ENCODE results near the gene MAP3K7. TPM values are rescaled to one million over a fixed set of nuclear protein-coding genes. Genes with fewer than 3 reads are reported as not detected.

Gene MAP3K7
- total RNA-seq, 1 donor from 2014 or later, result 56.8 TPM

GRCh38 chr6:90483116-90483839, 103.6 kb downstream of the MAP3K7 start:
- DNase-seq, result peak; percentile 29

GRCh38 chr6:90480666-90481065, 106.2 kb downstream of the MAP3K7 start:
- DNase-seq, result no peak

- no peak for DNase-seq
Measured at GRCh38 chr6:90479603-90479926, 107.3 kb downstream of the MAP3K7 start.

- DNase-seq, result peak; percentile 85
Measured at GRCh38 chr6:90478789-90479602, 107.9 kb downstream of the MAP3K7 start.

- no peak for DNase-seq
Measured at GRCh38 chr6:90478278-90478677, 108.6 kb downstream of the MAP3K7 start.

GRCh38 chr6:90477366-90477765, 109.5 kb downstream of the MAP3K7 start:
- DNase-seq, result no peak

GRCh38 chr6:90472716-90473115, 114.2 kb downstream of the MAP3K7 start:
- DNase-seq, result no peak

GRCh38 chr6:90471263-90471662, 115.6 kb downstream of the MAP3K7 start:
- DNase-seq, result no peak

GRCh38 chr6:90469906-90470305, 117.0 kb downstream of the MAP3K7 start:
- no peak for DNase-seq

- DNase-seq, result no peak
Measured at GRCh38 chr6:90468859-90469258, 118.0 kb downstream of the MAP3K7 start.

GRCh38 chr6:90468080-90468479, 118.8 kb downstream of the MAP3K7 start:
- DNase-seq, result no peak

- DNase-seq, result no peak
Measured at GRCh38 chr6:90467546-90467945, 119.3 kb downstream of the MAP3K7 start.

GRCh38 chr6:90466154-90466940, 120.5 kb downstream of the MAP3K7 start:
- no peak for DNase-seq

- DNase-seq, result no peak
Measured at GRCh38 chr6:90465686-90466085, 121.2 kb downstream of the MAP3K7 start.

GRCh38 chr6:90464507-90464906, 122.4 kb downstream of the MAP3K7 start:
- no peak for DNase-seq

- DNase-seq, result no peak
Measured at GRCh38 chr6:90463874-90464273, 123.0 kb downstream of the MAP3K7 start.

Data from occipital lobe (tissue), 2 donors.